Left cardiac atrium (tissue), 4 donors: ENCODE results near the gene CACNA2D4. TPM values are rescaled to one million over a fixed set of nuclear protein-coding genes. Genes with fewer than 3 reads are reported as not detected.
"Not testable (repeated sequence)": the region's sequence is repeated elsewhere in the genome, so short reads cannot be mapped to it uniquely, and the experiment has no call there.

Experiments used
- ATAC-seq, 2 donors: fragments of 200-7000 bp; cut with Tn5 transposase; one replicate each; pipeline ENCODE4 v1.9.1; 2020; ENCODE audit warnings: mild to moderate bottlenecking in 2 of 2, moderate library complexity in 2 of 2
- DNase-seq: peaks from one replicate; pipeline ENCODE4 v3.0.0-alpha.2; 2020
- intact Hi-C, 2 donors: fragments of 100-400 bp; cut with DNase I; formaldehyde crosslinking; loops; one replicate each; pipeline versions ENCODE4 v1.14.1 to v1.15.1; 2022 to 2023
- long read RNA-seq: library from polyadenylated mRNA; unstranded; transcript quantifications from one replicate; pipeline ENCODE4 v2.0.0, GENCODE V29; 2021
- total RNA-seq, 2 donors: library from RNA; stranded (reverse); fragmentation: NEBNext Ultra II Directional; extraction: Animal tissue kit (Norgen Biotek cat#: 25700); gene quantifications; one replicate each; pipeline ENCODE4 v1.2.1, GENCODE V29; 2021
- donor health status: DM: no; HTN: yes; CAD: no.
- donor health status: DM: no; HTN: yes; CAD: no; lungs with severe emphysema.
- donor health status: DM: yes; HTN: yes; CAD: no.
- donor health status: Dilated cardiomyopathy.

CACNA2D4 gene, protein sequence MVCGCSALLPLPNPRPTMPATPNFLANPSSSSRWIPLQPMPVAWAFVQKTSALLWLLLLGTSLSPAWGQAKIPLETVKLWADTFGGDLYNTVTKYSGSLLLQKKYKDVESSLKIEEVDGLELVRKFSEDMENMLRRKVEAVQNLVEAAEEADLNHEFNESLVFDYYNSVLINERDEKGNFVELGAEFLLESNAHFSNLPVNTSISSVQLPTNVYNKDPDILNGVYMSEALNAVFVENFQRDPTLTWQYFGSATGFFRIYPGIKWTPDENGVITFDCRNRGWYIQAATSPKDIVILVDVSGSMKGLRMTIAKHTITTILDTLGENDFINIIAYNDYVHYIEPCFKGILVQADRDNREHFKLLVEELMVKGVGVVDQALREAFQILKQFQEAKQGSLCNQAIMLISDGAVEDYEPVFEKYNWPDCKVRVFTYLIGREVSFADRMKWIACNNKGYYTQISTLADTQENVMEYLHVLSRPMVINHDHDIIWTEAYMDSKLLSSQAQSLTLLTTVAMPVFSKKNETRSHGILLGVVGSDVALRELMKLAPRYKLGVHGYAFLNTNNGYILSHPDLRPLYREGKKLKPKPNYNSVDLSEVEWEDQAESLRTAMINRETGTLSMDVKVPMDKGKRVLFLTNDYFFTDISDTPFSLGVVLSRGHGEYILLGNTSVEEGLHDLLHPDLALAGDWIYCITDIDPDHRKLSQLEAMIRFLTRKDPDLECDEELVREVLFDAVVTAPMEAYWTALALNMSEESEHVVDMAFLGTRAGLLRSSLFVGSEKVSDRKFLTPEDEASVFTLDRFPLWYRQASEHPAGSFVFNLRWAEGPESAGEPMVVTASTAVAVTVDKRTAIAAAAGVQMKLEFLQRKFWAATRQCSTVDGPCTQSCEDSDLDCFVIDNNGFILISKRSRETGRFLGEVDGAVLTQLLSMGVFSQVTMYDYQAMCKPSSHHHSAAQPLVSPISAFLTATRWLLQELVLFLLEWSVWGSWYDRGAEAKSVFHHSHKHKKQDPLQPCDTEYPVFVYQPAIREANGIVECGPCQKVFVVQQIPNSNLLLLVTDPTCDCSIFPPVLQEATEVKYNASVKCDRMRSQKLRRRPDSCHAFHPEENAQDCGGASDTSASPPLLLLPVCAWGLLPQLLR
- 1 to 10 TPM; 1.7 to 2.6 TPM for total RNA-seq
- long read RNA-seq: 0 reads

DNA sequence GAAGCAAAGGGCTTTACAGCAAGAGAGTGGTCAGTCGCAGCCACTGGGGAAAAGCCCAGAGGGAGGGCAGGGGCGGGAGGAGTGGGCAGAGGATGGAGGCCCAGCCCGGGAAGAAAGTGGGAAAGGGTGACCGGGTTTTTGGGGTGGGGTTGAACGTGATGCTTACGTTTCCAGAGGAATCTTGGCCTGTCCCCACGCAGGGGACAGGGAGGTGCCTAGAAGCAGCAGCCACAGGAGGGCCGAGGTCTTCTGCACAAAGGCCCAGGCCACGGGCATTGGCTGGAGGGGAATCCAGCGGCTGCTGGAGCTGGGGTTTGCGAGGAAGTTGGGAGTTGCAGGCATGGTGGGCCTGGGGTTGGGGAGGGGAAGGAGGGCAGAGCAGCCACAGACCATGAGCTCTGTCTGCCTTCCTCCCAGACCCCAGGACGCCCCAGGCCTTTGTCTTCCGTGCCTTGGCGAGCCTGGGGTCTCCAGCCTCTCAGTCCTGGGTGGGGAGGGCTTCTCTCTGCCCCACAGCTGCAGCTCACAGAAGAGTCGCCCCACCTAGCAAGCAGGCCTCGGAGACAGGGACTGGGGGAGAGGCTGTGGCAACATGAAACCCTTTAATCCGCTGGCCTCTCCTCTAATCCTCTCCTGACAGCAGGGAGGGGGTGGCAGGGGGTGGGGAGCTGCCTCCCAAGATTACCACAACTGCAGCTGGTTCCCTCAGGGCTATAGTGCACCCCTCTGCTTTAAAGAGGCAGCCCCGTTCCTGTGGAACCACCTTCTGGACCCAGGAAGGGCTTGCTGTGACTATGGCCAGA lies at the start of gene CACNA2D4:
CACNA2D4 (minus strand) TSS at position 572 of the 803 bp plus-strand sequence; CDS start at position 393, 179 bp downstream.
- no peak for ATAC-seq
- no peak for DNase-seq
- intact Hi-C loops: loop anchor here in 1 of 2 donors (5.0 kb wide), 1 partner anchor 111 kb away; no protein-coding TSS in a partner anchor

DNA sequence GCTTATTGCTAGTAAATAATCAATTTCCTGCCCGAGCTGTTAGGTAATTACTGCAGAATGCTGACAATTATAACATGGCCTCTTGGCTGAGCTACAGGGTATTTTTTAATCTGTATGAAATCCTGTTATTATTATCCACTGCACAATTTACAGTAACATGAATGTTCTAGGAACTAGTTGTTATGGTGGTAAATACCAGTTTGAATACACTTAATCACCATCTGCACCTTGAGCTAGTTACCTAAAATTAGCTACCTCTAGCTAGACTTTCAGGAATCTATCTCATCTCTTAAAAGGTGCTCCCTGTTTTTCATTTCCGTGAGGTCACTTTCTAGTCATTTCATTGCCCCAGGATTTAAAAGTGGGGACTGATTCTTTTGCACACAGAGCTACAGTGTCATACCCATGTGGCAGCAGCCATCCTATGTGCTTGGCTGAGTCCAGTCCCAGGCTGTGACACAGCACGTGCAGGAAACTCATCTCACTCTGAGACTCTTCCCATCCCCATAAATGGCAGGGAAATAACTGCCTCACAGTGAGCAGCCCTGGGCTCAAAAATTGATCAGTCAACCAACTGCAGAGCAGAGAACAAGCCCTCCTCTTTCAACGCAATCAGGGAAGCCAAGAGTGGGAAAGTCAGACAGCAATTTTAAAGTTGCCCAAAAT lies 48.2 kb upstream of the CACNA2D4 start:
- intact Hi-C loops: no loop called here
- DNase-seq (no peak), ATAC-seq (peak; percentile 64 to 81)

DNA sequence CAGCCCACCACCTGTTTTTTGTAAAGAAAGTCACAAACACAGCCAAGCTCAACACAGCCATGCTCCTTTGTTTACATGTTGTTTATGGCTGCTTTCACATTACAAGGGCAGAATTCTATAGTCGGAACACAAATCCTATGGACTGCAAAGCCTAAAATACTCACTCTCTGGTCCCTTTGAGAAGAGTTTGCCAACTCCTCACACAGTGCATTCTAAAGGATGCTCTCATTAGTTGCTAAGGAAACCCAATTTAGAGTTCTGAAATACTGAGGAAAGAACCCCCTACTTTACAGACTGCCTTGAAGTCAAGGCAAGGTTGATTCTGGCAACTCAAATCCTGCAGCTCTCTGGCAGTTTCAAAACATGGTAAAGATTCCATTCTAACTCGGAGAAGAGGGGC lies 47.5 kb upstream of the CACNA2D4 start:
- no peak for ATAC-seq
- intact Hi-C loops: no loop called here
- DNase-seq: no peak

DNA sequence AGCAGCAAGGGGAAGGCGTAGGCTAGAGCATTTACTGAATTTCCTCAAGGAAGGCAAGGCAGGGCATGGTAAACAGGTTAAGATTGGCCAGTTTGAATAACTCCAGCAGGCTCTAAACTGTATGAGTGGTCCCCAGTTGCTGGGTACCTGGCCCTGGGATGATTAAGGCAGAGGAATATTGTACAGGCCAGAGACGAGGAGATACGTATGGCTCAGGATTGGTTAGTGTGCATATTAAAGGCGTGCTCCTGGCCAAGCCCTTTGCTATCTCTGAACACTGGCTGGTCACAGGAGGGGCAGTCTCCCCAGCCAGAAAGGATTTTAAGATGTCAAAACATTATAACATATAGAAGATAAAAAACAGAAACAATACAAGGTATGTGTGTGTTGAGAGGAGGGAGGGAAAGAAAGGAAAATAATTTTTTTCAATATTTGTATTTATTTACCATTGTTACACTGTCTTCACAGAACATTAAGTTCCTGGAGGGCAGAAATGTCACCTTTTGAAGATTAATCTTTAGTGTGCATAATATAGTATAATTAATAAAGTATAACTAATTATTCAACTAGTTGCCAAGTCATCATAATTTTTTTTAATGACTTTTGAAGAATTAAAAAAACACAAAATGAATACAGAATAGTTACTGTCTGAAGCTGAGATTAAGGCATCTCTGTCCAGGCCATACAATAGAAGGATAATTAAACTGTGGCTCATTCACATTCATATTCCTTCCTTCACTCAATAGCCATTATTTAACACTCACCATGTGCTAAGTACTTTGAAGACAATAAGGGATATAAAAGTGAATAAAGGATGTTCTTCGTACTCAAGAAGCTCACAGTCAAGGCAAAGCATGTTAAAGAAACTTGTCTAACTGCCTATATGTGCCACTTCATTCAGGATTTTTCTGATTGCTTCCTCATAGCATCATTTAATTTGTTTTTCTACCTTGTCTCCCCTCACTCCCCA lies 43.9 kb upstream of the CACNA2D4 start:
- DNase-seq (no peak), ATAC-seq (no peak)
- intact Hi-C loops: no loop called here

DNA sequence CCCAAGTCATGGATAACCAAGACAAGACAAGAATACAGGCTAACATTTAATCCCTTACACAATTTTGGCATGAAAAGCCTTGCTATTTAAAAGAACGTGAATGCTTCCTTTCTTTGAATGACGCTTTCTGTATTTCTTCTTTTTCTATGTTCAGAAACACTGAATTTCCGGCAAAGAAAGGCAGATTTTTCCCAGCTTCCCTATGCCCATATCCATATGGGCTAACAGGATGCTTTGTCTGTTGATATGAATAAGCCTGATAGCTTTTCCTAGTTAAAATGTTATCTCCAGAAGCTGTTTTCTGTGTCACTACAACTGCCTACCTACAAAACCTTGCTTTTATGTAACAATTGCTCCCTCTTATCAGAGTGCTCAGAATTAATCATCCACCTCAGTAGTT lies 38.3 kb upstream of the CACNA2D4 start:
- no peak for DNase-seq
- ATAC-seq: no peak
- intact Hi-C loops: no loop called here

DNA sequence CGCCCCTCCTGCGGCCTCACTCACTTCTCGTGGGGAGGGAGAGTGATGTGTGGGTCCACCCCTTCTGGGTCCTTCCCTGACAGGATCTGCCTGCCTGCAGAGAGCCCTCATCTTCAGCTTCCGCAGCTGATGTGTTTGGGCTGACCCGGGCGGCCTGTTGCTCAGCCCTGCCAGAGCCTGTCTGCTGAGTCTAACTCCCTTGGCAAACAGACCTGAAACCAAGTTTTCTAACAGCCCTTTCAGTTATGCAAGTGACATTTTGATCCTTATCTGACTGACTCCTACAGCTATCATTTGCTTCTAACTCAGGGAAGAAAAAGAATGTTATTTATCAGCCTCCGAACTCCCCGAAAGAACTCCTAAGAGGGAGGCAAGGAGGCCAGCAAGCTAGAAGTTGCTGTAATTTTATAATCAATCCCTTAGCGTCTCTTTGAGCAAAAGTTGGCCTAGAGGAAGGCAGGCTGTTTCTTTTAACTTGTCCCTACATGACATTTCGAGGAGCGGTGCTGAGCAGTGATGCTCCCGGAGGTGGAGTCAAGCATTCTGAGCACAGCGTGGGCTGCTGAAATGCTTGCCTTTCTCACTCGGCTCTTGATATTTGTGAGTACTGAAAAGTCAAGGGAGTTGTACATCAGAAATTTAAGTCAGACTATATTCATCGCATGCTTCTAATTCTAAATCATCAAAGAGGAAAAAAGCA lies 31.5 kb upstream of the CACNA2D4 start:
- intact Hi-C loops: no loop called here
- no peak for DNase-seq
- ATAC-seq: peak; percentile 58 to 81

DNA sequence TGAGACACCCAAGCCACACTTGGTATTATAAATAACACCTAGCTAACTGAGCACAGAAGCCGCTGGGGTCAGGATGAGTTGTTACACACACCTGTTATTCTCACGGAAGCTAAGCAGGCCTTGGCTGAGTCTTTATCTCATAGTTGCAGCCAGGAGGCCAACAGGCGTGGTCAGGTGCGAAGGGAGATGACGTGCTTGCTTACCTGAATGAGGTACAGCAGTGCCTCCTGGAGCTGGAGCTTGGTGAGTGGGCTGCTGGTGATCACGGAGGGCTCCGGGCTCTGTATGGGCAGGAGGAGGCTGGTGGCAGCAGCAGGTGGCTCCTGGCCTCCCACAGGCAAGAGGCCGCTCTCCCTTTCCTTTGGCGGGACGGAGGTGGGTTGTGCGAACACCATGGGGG lies 30.4 kb upstream of the CACNA2D4 start:
- intact Hi-C loops: no loop called here
- DNase-seq (no peak), ATAC-seq (no peak)

DNA sequence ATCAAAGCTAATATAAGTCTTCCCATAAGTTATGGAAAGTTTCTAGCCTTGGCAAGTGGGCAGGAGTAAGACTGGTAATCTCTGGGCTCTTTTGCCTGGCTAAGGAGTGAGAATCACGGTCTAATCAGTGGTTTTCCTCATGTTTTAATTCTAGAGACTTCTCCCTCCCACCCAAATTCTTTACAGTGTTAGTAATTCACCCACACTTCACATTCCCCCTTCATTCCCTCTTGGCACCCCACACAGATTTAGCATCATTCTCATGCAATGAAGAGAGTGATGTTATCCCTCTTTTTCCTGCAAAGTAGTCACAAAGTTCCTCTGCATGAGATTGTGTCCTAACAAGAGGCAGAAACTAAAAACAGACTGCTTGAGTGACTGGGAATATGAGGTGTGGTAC lies 28.6 kb upstream of the CACNA2D4 start:
- DNase-seq (no peak), ATAC-seq (peak in 1 of 2 donors; percentile 67)
- intact Hi-C loops: no loop called here

DNA sequence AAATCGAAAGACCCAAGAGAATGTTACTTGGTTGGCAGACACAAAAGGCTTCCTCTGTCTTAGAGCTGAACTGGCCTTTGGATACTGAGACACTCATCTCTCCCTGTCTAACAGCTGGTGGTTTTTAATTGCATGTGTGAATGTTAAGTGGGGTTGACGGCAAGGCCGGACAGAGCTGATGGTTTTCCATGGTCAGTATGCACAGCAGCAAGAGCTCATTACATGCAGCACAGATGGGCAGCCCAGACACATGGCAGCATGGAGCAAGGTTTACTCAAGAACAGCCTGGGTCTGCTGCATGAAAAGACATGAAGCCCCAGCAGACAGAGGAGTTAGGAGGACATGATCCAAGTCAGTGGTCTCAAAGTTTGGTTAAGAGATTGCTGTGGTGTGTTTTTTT lies 27.8 kb upstream of the CACNA2D4 start:
- ATAC-seq (peak in 1 of 2 donors; percentile 20), DNase-seq (no peak)
- intact Hi-C loops: no loop called here

DNA sequence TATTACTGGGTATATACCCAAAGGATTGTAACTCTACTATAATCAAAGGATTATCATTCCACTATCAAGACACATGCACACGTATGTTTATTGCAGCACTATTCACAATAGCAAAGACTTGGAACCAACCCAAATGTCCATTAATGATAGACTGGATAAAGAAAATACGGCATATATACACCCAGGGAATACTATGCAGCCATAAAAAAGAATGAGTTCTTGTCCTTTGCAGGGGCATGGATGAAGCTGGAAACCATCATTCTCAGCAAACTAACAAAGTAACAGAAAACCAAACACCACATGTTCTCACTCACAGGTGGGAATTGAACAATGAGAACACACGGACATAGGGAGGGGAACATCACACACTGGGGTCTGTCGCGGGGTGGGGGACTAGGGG lies 27.1 kb upstream of the CACNA2D4 start:
- DNase-seq, intact Hi-C loops, ATAC-seq: not testable (repeated sequence)

DNA sequence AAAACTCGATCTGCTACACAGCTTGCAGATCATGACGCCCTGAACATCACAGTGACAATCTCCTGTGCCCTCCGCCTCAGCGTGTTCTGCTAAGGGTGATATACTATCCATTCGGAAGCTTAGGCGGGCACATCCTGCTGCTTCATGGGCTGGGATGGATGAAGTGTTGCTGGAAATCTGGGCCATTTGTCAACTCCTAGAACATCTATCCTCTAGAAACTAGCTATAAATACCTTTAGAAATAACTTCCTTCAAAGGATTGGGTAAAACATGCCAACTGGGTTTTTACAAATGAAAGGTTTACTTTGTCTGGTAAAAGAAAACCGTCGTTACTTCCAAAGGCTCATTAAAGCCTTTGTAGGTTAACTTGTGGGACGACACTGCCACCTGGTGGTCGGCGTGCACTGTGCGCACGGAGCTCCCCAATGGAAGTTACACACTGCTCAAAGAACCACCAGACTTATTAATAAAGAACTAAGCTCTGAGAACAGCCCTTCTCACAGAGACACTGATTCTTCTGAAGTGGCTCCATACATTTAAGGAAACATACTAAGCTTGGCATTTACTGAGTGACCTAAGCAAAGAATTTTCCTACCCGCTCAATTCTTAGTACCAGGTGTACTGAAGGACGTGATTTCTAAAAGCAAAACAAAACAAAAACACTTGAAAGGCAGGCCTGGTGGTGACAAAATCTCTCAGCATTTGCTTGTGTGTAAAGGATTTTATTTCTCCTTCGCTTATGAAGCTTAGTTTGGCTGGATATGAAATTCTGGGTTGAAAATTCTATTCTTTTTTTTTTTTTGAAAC lies 21.6 kb upstream of the CACNA2D4 start:
- intact Hi-C loops: loop anchor here (1.0 to 5.0 kb wide), 5 partner anchors 143 to 308 kb away; no protein-coding TSS in a partner anchor
- DNase-seq: peak; percentile 85
- peak; percentile 78 for ATAC-seq

DNA sequence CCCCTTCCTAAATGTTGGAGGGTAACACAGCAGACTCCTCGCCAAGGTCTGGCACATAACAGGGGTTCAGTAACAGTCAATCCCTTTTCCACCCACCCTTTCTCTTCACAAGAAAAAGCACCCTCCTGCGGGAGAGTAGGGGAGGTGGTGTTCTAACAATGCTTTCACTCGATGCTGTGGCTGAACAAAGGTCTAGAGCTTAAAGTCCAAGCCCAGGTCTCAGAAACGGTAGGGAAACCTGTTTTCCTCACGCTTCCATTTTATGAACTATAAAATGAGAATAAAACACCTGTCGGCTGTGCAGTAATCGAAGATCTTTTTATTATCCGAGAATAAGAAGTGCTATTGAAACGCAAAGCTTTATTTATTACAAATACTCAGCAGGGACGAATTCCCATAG lies 20.9 kb upstream of the CACNA2D4 start:
- no peak for ATAC-seq
- intact Hi-C loops: loop anchor here (2.0 to 5.0 kb wide), 3 partner anchors 143 to 307 kb away; no protein-coding TSS in a partner anchor

DNA sequence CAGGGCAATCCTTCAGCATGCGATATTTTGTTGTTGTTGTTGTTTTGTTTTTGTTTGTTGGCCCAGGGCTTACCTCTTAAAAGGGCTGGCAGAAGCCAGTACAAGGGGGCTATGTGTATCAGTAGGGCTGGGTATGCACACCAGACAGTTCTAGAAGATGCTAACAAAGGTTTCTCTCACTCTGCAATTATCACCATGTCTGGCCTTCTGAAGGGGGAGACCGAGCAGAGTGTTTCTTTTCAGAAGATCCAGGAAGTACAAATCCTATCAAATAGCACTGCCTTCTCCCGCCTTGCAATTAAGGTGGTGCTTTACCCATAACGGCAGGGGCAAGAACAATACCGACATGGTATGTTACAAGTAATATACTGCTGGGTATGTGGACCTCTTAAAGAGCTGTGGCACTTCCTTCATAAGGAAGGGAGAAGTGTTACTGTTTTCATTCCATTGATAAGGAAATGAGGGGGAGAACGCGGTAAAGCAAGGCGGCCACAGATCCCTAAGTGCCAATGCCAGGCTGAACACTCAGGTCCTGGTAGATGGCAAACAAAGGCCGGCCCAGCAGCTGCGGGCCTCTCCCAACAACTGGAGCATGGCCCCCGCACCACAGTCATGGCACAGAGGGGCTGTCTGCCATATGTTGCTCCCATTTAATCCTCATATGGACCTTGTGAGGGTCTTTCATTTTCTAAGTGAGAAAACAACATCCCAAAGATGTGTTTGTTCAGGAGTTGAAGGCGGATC lies 19.2 kb upstream of the CACNA2D4 start:
- intact Hi-C loops: loop anchor here (2.0 to 5.0 kb wide), 3 partner anchors 141 to 305 kb away; no protein-coding TSS in a partner anchor
- no peak for DNase-seq
- no peak for ATAC-seq

More for the DNA sequence above, 20.9 kb upstream of the CACNA2D4 start:
- no peak for DNase-seq

DNA sequence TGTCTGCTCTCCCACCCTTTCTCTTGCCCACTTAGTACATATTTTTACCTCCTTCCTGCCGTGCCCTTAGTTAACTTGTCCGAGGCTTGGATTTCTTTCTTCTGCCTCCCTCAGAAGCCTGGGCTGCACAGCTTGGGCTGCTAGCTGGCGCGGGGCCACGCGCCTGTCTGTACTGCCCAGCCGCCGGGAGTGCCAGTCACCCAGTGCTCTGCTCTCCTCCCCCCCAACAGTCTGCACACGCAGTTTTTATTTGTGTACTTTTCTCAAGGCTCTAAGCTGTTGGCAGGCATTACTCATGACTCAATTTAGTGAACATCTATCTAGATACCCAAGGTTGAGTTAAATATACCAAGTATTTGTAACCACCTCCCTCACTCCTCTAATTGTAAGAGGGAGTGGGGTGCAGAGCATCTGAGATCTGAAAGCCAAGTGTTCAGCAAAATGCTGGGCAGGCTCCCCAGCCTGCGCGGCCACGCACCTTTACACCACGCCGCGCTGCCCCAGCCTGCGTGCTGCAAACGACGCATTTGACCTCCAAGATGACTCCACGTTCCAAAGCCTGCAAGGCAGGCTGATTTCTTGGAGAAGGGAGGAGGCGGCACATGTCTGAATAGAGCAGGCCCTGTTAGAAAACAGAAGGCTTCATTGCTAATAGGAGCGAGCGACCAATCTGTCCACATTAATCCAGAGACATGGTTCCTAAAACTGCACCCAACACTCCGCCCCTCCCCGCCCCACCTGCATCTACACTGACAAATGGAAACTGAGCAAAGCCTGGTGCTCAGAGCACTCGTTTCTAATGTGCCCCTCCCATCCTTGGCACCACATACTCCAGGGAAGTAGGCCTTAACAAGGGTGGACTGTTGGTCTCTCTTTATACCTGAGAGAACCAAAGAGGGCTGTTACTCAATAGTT lies 18.2 kb upstream of the CACNA2D4 start:
- intact Hi-C loops: loop anchor here (5.0 kb wide), 2 partner anchors 284 to 304 kb away; no protein-coding TSS in a partner anchor
- DNase-seq (peak; percentile 70), ATAC-seq (peak; percentile 80 to 89)
